ENCODE results near the gene TAGLN. TPM values are rescaled to one million over a fixed set of nuclear protein-coding genes. Genes with fewer than 3 reads are reported as not detected.

TAGLN gene
- total RNA-seq, 4 donors from 2014 or later: 1,525 to 3,984 (median 2,307) TPM

DNA sequence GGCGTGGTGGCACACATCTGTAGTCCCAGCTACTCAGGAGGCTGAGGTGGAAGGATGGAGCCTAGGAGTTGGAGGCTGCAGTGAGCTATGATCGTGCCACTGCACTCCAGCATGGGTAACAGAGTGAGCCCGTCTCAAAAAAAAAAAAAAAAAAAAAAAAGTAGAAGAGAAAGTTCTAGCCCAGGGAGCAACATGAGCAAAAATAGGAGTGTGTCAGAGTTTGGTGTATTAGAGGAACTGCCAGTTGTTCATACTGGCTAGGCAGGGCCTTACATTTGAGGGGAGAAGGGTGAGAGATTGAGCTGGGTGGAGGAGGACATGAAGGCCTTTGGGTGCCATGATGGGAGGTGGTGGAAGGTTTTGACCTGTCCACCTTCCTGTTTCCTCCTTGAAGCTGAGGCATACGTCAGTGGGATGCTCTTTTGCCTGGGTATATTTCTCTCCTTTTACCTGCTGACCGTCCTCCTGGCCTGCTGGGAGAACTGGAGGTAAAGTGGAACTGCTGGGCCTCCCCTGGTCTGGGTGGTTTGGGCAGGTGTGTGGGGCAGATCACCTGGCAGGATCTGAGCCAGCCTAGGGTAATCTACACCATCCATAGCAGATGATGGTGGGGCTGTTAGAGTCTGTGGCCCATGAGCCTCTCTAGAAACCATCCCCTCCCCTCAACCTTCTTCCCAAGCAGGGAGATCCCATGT, 13.3 kb upstream of the TAGLN start:
- H3K27ac ChIP-seq: peak overlapping the region in 3 of 4 donors; percentile 38 to 68 (median 64)
- peaks cover 0 to 41% (median 7%) of the 10 kb centered on the region in 4 donors for H3K4me1 ChIP-seq
- H3K36me3 ChIP-seq: peaks cover 2 to 92% (median 23%) of the 10 kb centered on the region in 3 donors
- H3K4me3 ChIP-seq: no peak overlapping the region
- no peak for DNase-seq (ENCODE audit: low spot score in 2 of 2)
- H3K9me3 ChIP-seq: no peaks in the 10 kb centered on the region
- WGBS, 2 donors: 80 to 86% methylated on average over 5 of the region's 5 CpGs
- TF ChIP-seq POLR2A (IDR thresholded peaks at IDR 0.05): no peak
- TF ChIP-seq EP300 (IDR thresholded peaks at IDR 0.05): peak in 1 of 2 donors; percentile 45
- TF ChIP-seq, protein P1, sequence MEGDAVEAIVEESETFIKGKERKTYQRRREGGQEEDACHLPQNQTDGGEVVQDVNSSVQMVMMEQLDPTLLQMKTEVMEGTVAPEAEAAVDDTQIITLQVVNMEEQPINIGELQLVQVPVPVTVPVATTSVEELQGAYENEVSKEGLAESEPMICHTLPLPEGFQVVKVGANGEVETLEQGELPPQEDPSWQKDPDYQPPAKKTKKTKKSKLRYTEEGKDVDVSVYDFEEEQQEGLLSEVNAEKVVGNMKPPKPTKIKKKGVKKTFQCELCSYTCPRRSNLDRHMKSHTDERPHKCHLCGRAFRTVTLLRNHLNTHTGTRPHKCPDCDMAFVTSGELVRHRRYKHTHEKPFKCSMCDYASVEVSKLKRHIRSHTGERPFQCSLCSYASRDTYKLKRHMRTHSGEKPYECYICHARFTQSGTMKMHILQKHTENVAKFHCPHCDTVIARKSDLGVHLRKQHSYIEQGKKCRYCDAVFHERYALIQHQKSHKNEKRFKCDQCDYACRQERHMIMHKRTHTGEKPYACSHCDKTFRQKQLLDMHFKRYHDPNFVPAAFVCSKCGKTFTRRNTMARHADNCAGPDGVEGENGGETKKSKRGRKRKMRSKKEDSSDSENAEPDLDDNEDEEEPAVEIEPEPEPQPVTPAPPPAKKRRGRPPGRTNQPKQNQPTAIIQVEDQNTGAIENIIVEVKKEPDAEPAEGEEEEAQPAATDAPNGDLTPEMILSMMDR (IDR thresholded peaks at IDR 0.05): no peak
- no peaks in the 10 kb centered on the region for H3K27me3 ChIP-seq

DNA sequence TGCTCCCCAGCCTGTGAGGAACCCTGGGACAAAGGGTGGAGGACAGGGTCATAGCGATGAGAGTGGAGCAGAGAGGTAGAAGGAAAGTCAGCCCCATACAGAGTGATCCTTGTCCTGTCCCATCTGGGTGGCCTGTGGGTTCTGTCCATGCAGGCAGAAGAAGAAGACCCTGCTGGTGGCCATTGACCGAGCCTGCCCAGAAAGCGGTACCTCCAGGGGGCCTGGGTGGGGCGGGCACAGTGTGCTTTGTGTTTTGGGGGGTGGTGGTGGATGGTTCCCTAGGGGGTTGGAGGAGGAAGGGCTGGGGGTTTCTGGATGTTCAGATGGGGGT, 12.8 kb upstream of the TAGLN start:
- H3K9me3 ChIP-seq: no peaks in the 10 kb centered on the region
- H3K36me3 ChIP-seq: peaks cover 2 to 97% (median 24%) of the 10 kb centered on the region in 3 donors
- DNase-seq (ENCODE audit: low spot score in 2 of 2): peak in 1 of 2 donors; percentile 3
- no peak overlapping the region for H3K4me3 ChIP-seq
- WGBS, 2 donors: 89 to 100% methylated on average over 4 of the region's 4 CpGs
- no peaks in the 10 kb centered on the region for H3K27me3 ChIP-seq
- TF ChIP-seq, protein P1 (IDR thresholded peaks at IDR 0.05): no peak
- TF ChIP-seq EP300 (IDR thresholded peaks at IDR 0.05) (no peak), POLR2A (IDR thresholded peaks at IDR 0.05) (no peak)
- H3K27ac ChIP-seq: peak overlapping the region in 3 of 4 donors; percentile 38 to 68 (median 64)
- H3K4me1 ChIP-seq: peaks cover 0 to 36% (median 3%) of the 10 kb centered on the region in 4 donors

DNA sequence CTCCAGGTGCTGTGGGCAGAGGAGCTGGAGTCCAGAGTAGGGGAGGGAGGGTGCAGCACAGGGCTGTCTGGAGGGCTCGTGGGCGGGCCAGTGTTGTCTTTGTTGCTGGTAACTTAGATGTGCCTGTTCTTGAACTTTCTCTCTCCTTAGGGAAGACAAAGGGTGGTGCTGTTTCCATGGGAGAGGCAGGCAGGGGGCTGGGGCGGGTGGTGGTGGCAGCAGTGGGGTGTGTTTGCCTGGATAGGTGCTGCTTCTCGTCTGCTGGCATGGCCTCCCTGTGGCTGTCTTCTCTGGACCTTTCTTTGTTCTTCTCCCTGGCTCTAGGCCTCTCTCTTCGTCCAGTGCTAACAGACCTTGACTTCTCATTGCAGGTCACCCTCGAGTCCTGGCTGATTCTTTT, 12.2 kb upstream of the TAGLN start:
- Histone ChIP-seq H3K36me3 (peaks cover 2 to 99% (median 23%) of the 10 kb centered on the region in 3 donors), H3K4me3 (no peak overlapping the region), H3K4me1 (peaks cover 0 to 29% (median 3%) of the 10 kb centered on the region in 4 donors), H3K9me3 (no peaks in the 10 kb centered on the region), H3K27ac (peak overlapping the region in 3 of 4 donors; percentile 38 to 68 (median 64)), H3K27me3 (no peaks in the 10 kb centered on the region)
- DNase-seq (ENCODE audit: low spot score in 2 of 2): peak in 1 of 2 donors; percentile 12
- TF ChIP-seq, protein P1 (IDR thresholded peaks at IDR 0.05): no peak
- WGBS, 2 donors: 38 to 40% methylated on average over 5 to 6 of the region's 6 CpGs

DNA sequence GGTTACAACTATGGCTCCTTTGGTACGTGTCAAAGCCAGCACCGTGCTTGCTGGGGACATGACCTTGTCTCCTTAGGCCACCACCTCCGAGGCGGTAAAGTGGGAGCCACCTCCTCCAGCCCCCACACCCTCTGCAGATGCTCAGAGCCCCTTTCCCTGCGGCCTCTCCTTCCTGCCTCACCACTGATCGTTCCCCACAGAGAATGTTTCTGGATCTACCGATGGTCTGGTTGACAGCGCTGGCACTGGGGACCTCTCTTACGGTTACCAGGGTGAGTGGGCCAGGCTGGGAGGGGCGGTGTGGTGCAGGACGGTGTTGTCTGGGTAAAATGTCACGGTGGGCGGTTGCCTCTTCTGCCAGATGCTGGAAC, 11.8 kb upstream of the TAGLN start:
- H3K9me3 ChIP-seq: no peaks in the 10 kb centered on the region
- H3K4me1 ChIP-seq: peaks cover 0 to 25% (median 3%) of the 10 kb centered on the region in 4 donors
- TF ChIP-seq POLR2A (IDR thresholded peaks at IDR 0.05) (no peak), EP300 (IDR thresholded peaks at IDR 0.05) (no peak)
- TF ChIP-seq, protein P1 (IDR thresholded peaks at IDR 0.05): no peak
- H3K4me3 ChIP-seq: no peak overlapping the region
- H3K27ac ChIP-seq: peak overlapping the region in 3 of 4 donors; percentile 38 to 68 (median 64)
- WGBS, 2 donors: 77 to 79% methylated on average over 13 of the region's 13 CpGs
- H3K36me3 ChIP-seq: peaks cover 2 to 99% (median 19%) of the 10 kb centered on the region in 3 donors
- no peaks in the 10 kb centered on the region for H3K27me3 ChIP-seq
- peak in 1 of 2 donors; percentile 12 for DNase-seq (ENCODE audit: low spot score in 2 of 2)

DNA sequence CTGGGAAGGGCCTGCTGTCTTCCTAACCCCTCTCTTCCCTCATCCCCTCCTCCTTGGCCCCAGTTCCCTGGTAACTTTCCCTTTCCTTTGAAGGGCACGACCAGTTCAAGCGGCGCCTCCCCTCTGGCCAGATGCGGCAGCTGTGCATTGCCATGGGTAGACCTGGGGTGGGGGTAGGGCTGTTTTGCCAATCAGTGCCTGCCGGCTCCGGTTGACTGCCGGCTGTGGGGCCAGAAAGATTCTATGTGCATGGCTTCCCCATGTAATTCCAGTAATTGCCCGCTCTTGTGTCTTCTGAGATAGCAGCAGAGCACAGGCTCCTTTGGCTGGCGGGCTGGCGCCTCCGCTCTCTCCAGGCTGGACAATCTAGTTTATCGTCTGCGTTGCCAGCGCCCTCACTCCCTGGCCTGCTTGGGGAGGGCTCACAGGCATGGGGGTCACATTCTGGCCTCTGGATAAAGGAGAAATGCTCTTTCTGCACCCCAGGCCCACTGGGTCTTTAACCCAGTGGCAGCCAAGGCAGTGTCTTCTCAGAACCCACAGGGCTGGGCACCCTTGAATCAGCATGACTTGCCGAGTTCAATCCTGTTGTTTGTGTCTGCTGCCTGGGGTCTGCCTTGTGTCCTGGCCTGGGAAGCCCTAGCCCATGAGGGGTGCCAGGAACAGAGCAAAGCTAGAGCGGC, 11.2 kb upstream of the TAGLN start:
- H3K27me3 ChIP-seq: no peaks in the 10 kb centered on the region
- no peaks in the 10 kb centered on the region for H3K9me3 ChIP-seq
- no peak overlapping the region for H3K4me3 ChIP-seq
- DNase-seq (ENCODE audit: low spot score in 2 of 2): peak in 1 of 2 donors; percentile 11
- peak overlapping the region in 3 of 4 donors; percentile 38 to 68 (median 64) for H3K27ac ChIP-seq
- TF ChIP-seq, protein P1 (IDR thresholded peaks at IDR 0.05): no peak
- TF ChIP-seq EP300 (IDR thresholded peaks at IDR 0.05): no peak
- no peak for TF ChIP-seq POLR2A (IDR thresholded peaks at IDR 0.05)
- WGBS, 2 donors: 85 to 88% methylated on average over 16 of the region's 16 CpGs
- H3K4me1 ChIP-seq: peaks cover 0 to 22% (median 3%) of the 10 kb centered on the region in 4 donors
- peaks cover 2 to 99% (median 20%) of the 10 kb centered on the region in 3 donors for H3K36me3 ChIP-seq

Data from tibial nerve (tissue), 4 donors.